IPS-11a (cell line): ENCODE measurements around the gene PLCB1.
"Not testable (repeated sequence)": the region's sequence is repeated elsewhere in the genome, so short reads cannot be mapped to it uniquely, and the experiment has no call there.

Experiments
- H3K4me3 ChIP-seq: one replicate; pipeline ENCODE4 v1.5.1; 2013; ENCODE audit warnings: low read depth, low read length, control low read depth

The PLCB1 gene

GRCh38 chr20:8363970-8364733 lies 232.1 kb downstream of the PLCB1 start:
- H3K4me3 ChIP-seq, result no peak overlapping the region

GRCh38 chr20:8364734-8365078 lies 232.6 kb downstream of the PLCB1 start:
- H3K4me3 ChIP-seq, result no peak overlapping the region

GRCh38 chr20:8365634-8366033 lies 233.6 kb downstream of the PLCB1 start:
- H3K4me3 ChIP-seq, result no peak overlapping the region

- H3K4me3 ChIP-seq, result no peak overlapping the region
These were observed 234.3 kb downstream of the PLCB1 start for GRCh38 chr20:8366303-8366923.

- no peak overlapping the region for H3K4me3 ChIP-seq
These were observed 235.6 kb downstream of the PLCB1 start for GRCh38 chr20:8367689-8368088.

GRCh38 chr20:8368670-8369069 lies 236.6 kb downstream of the PLCB1 start:
- no peak overlapping the region for H3K4me3 ChIP-seq

- no peak overlapping the region for H3K4me3 ChIP-seq
These were observed 237.2 kb downstream of the PLCB1 start for GRCh38 chr20:8369311-8369710.

GRCh38 chr20:8370774-8371173 lies 238.7 kb downstream of the PLCB1 start:
- no peak overlapping the region for H3K4me3 ChIP-seq

GRCh38 chr20:8372824-8373380 lies 240.8 kb downstream of the PLCB1 start:
- H3K4me3 ChIP-seq, result no peak overlapping the region

GRCh38 chr20:8373579-8373978 lies 241.5 kb downstream of the PLCB1 start:
- no peak overlapping the region for H3K4me3 ChIP-seq

- H3K4me3 ChIP-seq, result no peak overlapping the region
These were observed 243.8 kb downstream of the PLCB1 start for GRCh38 chr20:8375898-8376297.

- H3K4me3 ChIP-seq, result no peak overlapping the region
These were observed 244.9 kb downstream of the PLCB1 start for GRCh38 chr20:8376940-8377339.

- not testable (repeated sequence) for H3K4me3 ChIP-seq
These were observed 247.1 kb downstream of the PLCB1 start for GRCh38 chr20:8379125-8379524.

GRCh38 chr20:8385247-8385646 lies 253.2 kb downstream of the PLCB1 start:
- no peak overlapping the region for H3K4me3 ChIP-seq

- no peak overlapping the region for H3K4me3 ChIP-seq
These were observed 254.9 kb downstream of the PLCB1 start for GRCh38 chr20:8386991-8387390.

GRCh38 chr20:8388141-8388540 lies 256.1 kb downstream of the PLCB1 start:
- H3K4me3 ChIP-seq, result no peak overlapping the region

- no peak overlapping the region for H3K4me3 ChIP-seq
These were observed 256.6 kb downstream of the PLCB1 start for GRCh38 chr20:8388707-8389106.

- no peak overlapping the region for H3K4me3 ChIP-seq
These were observed 257.4 kb downstream of the PLCB1 start for GRCh38 chr20:8389381-8390036.

- no peak overlapping the region for H3K4me3 ChIP-seq
These were observed 258.0 kb downstream of the PLCB1 start for GRCh38 chr20:8390037-8390433.

GRCh38 chr20:8390500-8390899 lies 258.4 kb downstream of the PLCB1 start:
- no peak overlapping the region for H3K4me3 ChIP-seq

GRCh38 chr20:8393381-8393780 lies 261.3 kb downstream of the PLCB1 start:
- no peak overlapping the region for H3K4me3 ChIP-seq
